ENCODE measurements around the gene FMN2.
"Not testable (repeated sequence)": the region's sequence is repeated elsewhere in the genome, so short reads cannot be mapped to it uniquely, and the experiment has no call there.

GRCh38 chr1:240184682-240185081 lies 93.0 kb downstream of the FMN2 start:
- not testable (repeated sequence) for TF ChIP-seq MAFK (IDR thresholded peaks at IDR 0.05; ENCODE audit: partially characterized antibody); POLR2A (IDR thresholded peaks at IDR 0.05; ENCODE audit: low read length); HOXB13 (CRISPR knock-in tag; IDR thresholded peaks at IDR 0.05; ENCODE audit: low read depth); CHD2 (IDR thresholded peaks at IDR 0.05; ENCODE audit: low read length, partially characterized antibody); ZNF302 (CRISPR knock-in tag; IDR thresholded peaks at IDR 0.05); PHF8 (IDR thresholded peaks at IDR 0.05; ENCODE audit: borderline replicate concordance, low read depth); RAD21 (conservative IDR thresholded peaks at IDR 0.05 in 1 of 2, IDR thresholded peaks at IDR 0.05 in 1 of 2); GATA3 (IDR thresholded peaks at IDR 0.05; ENCODE audit: borderline replicate concordance); EHMT2 (IDR thresholded peaks at IDR 0.05; ENCODE audit: low read depth)
- TF ChIP-seq, protein P1, sequence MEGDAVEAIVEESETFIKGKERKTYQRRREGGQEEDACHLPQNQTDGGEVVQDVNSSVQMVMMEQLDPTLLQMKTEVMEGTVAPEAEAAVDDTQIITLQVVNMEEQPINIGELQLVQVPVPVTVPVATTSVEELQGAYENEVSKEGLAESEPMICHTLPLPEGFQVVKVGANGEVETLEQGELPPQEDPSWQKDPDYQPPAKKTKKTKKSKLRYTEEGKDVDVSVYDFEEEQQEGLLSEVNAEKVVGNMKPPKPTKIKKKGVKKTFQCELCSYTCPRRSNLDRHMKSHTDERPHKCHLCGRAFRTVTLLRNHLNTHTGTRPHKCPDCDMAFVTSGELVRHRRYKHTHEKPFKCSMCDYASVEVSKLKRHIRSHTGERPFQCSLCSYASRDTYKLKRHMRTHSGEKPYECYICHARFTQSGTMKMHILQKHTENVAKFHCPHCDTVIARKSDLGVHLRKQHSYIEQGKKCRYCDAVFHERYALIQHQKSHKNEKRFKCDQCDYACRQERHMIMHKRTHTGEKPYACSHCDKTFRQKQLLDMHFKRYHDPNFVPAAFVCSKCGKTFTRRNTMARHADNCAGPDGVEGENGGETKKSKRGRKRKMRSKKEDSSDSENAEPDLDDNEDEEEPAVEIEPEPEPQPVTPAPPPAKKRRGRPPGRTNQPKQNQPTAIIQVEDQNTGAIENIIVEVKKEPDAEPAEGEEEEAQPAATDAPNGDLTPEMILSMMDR (IDR thresholded peaks at IDR 0.05), result not testable (repeated sequence)
- TF ChIP-seq, protein P2, sequence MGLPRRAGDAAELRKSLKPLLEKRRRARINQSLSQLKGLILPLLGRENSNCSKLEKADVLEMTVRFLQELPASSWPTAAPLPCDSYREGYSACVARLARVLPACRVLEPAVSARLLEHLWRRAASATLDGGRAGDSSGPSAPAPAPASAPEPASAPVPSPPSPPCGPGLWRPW (IDR thresholded peaks at IDR 0.05), result not testable (repeated sequence)
